ENCODE data around the gene PCMTD2.

PCMTD2 gene

DNA sequence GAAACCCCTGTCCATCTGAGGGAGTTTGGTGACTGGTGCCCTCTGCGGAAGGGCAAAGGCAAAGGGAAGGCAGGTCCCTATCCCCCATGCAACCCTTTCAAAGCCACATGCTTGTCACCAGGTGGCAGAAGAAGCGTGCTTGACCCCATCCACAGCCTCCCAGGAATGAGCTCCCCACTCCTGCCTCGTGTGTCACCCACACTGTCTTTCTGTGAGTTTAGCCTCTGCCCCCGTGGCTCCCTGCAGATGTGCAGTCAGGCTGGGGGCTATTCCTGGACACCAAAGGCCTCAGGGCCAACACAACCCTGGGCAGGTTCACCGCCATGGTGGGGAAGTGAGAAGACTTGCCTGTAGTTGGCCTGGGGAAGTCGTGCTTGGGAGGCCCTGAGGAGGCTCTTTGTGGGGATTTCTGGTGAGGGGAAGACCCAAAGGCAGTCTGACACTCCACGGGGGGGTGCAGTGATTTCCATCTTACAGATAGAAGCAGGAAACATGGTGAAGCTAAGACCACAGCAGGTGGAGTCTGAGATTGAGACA lies 16.6 kb upstream of the PCMTD2 start:
- DNase-seq (ENCODE audit: low read depth): no peak

DNA sequence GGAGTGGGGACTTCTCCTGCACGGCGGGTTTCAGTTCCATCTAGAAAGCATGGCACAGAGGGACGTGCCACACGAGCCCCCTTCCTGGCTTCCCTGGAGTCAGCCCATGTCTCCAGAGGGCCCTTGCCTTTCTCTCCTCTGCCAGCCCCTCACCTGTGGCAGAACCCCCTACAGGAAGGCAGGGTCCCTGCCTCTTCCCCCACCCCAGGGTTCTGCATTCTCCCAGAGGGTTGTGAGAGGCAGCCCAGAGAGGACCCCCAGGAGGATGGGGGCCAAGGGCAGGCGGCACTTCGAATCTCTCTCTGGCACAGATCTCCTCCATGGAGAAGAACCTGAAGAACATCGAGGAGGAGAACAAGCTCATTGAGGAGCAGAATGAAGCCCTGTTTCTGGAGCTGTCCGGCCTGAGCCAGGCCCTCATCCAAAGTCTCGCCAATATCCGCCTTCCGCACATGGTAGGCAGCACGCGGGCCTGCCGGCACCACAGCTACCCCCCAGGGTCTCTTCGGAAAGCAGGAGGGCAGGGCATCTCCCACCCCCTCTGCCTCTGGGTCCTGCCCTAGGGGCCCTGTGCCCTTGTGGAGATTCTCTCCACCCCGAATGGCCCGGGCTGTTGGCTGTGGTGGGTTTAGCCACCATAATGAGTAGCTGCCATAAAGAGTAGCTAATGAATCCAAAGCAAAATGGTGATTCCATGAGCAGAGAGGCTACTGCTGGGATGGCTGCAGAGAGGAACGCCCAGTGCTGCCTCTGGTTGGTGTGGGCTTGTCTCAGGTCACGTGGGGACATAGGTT lies 15.9 kb upstream of the PCMTD2 start:
- no peak for DNase-seq (ENCODE audit: low read depth)

DNA sequence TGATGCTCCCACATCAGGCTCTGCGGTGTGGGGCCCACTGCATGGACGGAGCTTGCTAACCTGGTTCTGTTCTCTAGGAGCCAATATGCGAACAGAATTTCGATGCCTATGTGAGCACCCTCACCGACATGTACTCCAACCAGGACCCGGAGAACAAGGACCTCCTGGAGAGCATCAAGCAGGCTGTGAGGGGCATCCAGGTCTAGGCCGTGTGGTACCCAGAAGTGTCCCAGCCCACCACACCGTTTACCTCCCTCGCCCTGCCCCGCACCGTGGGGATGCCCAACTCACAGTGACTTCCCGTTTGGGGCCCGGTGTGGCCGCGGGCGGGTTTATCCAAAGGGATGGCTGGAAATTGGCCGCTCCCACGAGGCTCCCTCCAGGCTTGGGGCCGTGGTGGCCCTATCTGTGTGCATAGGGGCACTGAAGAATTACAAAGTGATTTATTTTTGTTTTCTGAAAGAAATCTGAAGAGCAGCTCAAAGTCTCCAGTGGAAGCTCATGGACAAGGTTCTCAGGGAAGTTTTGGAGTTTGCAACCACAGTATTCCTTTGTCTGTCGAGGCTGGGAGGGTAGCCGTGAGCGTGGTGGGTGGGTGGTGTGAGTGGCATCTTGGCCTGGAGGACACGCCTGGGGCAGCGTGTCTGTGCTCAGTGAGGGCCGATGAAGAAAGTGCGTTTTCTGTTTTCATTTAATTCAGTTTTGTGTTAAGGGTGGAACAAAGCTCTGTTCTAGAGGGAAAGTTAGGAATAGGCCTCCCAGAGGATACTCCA lies 15.1 kb upstream of the PCMTD2 start:
- no peak for DNase-seq (ENCODE audit: low read depth)

DNA sequence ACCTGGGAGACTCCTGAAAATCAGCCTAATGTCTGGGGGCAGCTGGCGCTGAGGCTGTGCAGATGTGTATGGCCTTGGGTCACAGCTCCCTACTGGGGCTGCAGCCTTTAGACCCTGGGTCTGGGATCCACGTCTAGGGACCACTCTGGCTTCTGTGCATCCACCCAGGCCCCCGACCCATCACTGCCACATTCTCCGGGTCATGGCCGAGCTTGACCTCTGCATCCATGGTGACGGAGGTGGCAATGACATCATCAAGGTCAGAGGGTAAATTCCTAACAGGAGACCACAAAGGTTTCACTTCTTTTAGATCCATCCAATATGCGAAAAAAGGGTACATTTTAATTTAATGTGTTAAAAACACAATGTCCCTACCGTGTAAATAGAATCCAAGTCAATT lies 14.5 kb upstream of the PCMTD2 start:
- no peak for DNase-seq (ENCODE audit: low read depth)

DNA sequence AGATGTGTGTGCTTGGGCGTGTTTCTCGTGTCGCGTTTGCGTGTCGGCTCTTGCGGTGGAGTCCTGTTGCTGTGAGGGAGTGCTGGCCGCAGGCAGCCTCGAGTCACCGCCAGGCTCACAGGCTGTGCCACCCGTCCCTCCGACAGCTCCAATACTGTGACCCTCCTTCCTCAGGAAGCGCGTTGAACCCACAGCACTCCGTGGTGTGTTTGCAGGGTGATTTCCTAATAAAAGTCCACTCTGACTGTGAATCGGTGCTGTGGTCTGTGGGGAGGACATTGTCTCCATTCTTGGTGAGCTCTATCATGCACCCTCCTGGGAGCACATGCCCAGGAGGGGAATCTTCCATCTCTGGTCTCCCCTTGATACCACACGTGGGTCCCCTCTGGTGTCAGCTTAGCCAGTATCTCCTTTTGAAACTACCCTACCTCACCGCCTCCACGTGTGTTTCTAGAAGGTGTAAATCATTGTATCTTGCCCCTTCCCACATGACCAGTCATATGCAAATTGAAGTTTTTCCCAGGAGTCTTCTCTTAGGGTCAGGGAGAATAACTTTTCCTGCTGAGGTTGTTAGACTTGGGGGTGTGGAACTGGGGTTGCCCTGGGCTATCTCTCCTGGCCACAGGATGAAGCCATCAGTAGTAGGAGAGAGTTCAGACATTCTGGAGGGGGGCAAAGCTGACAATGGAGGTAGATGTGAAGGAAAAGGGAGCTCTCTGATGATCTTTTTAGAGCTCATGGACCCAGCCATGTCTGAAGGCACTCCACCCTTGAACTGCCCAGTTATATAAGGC lies 13.3 kb upstream of the PCMTD2 start:
- no peak for DNase-seq (ENCODE audit: low read depth)

DNA sequence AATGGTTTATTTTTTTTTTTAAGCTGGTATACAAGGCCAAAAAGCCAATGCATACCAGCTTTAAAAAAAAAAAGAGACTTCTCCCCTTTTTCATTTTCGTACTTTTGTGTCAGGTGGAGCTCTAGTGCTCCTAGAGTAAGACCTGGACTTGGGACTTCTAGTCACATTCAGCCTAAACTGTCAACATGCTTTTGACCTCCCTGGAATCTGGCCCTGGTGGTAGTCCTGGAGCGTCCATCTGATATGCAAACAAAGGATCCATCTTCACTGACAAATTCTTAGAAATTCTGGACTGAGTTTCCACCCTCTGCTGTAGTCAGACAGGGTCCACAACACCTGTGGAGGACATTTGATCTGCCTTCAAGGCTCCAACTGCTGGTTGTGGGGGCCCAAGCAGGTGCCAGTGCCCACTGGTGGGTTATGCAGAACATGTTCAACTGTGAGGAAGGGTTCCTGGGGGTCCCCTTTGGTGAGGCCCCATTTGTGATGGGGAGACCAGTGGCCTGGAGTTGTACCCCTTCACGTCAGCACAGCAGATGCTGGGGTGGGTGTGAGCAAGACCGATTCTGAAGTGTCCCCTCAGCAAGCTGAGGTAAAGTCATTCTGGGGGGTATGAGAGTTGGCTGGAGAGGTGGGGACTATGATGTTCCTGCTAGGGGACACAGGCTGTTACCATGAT lies 12.6 kb upstream of the PCMTD2 start:
- no peak for DNase-seq (ENCODE audit: low read depth)

DNA sequence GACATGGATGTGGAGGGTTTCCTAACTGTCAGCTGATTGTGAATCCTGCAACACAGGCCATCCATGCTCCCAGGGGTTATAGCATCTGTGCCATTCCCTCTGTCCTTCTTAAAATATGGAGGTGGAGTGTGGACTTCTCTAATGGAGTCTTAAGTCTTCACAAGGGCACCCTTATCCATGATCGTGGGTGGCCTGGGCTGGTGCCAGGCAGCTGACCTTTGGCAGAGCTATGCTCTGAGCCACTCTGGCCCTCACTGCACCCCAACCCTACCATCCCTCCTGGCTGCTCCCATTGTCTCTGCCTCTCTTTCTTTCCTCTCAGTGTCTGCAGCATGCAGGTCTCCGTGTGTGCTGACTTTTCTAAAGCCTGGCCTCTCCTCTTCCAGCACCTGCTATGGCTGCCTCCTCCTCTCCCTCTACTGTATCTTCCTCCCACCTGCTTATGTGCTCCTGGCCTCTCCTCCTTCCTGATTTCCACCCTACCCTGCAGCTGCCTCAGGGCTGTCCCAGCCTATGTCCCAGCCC lies 11.2 kb upstream of the PCMTD2 start:
- DNase-seq (ENCODE audit: low read depth): no peak

DNA sequence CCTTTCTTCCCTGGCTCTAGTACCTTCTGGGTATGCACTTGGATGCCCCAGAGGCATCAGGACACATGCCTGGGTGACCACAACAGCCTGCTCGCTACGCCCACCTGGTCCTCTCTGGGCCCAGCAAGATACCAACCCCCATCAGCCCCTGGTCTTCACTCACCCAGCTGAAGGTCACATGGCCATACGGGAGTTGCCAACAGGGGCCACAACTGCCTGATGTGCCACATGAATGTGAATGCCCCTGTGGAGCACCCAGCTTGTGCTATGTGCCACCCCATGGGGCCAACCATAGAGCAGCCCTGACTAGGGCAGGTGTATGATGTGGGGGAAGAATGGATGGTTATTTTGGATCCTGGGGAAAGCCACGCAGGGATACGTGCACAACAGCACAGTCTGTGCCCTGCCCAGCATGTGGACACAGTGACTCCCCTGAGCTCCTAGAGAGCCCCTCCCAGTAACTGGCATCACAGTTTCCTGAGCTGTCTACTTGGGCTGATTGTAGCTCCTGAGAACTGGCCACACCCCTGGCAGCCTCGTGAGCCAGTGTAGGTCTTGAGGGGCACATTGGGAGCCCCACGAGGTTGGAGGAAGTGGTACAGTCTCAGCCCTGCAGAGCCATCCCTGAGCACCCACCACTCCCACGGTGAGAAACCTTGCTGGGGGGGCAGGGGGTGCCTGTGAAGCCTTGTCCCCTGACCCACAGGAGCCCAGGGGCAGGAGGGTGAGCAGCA lies 10.5 kb upstream of the PCMTD2 start:
- no peak for DNase-seq (ENCODE audit: low read depth)

DNA sequence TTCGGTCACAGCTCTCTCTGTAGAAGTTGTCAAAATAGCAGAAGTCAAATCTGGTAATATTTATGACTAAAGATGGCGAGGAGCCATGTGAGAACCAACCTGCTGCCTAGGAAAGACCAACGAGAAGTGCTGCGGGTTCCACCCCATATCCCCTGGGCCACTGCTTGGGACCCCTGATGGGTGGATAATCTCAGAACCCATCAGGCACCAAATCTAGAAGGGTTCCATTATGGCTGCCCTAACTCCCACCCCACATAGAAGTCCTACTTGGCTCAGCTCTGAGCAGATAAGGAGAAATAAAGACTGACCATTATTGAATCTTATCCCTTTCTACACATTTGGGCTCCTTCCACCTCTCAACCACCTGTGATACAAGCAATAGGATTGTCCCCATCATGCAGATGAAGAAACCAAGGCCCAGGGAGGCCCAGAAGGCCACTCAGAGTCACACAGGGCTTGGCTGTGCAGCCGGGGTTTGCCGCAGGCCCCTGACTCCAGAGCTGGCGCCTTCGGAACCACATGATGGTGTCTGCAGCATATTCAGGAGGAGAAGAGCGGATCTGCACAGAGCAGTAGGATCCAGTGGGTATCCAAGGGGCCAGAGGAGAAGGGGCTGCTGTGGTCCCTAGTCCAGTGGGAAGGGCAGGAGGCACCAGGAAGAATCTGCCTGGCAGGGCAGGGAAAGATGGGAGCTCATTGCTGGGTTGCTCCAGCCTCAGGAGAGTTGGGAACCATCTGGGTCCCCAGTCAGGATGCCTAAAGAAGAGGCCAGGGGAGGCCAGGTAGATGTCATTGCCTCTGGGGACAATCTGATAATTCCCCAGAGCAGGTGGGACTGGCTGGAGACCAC lies 9.6 kb upstream of the PCMTD2 start:
- DNase-seq (ENCODE audit: low read depth): no peak

DNA sequence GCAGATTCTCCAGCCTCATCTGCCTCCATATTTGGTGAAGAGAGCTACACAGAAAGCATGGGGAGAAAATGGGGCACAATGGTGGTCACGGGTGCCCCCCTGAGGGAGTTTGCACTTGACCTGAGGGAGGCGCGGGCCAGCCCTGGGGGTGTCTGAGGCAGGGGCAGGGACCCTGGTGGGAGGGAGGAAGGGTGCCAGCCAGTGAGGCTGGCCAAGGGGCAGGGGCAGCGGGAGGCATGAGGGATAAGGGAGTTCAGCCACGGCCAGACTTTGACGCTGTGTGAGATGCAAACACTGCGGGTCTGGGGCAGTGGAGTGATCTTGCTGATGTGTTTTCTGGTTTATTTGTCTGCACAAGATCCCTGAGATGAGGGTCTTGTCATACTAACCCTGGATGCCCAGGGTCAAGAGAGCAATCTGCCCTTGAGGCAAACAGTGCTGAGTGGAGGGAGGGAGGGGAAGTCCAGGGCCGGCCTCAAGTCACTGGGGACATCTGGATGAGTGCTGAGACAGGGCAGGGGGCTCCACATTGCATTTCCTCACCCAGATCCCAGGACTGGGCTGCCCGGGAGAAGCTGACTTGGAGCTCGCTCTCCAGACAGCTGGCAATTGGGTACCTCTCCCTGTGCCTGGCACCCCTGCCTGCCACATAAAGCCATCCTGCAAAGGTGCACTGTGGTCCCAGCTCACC lies 8.8 kb upstream of the PCMTD2 start:
- no peak for DNase-seq (ENCODE audit: low read depth)

DNA sequence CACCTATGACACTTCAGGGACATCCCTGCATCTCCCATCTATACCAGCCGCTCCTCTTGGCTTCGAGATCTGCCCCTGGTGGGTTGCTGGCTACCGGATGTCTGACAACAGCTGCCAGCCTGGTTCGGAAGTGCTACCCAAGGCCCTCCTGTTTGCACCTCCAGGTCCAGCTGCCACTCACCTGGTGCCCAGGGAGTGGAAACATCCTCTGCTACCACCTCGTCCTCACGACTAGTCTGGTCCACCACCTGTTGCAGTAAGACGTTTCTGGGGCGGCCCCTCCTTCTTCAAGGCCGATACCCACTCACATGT lies 8.3 kb upstream of the PCMTD2 start:
- no peak for DNase-seq (ENCODE audit: low read depth)

DNA sequence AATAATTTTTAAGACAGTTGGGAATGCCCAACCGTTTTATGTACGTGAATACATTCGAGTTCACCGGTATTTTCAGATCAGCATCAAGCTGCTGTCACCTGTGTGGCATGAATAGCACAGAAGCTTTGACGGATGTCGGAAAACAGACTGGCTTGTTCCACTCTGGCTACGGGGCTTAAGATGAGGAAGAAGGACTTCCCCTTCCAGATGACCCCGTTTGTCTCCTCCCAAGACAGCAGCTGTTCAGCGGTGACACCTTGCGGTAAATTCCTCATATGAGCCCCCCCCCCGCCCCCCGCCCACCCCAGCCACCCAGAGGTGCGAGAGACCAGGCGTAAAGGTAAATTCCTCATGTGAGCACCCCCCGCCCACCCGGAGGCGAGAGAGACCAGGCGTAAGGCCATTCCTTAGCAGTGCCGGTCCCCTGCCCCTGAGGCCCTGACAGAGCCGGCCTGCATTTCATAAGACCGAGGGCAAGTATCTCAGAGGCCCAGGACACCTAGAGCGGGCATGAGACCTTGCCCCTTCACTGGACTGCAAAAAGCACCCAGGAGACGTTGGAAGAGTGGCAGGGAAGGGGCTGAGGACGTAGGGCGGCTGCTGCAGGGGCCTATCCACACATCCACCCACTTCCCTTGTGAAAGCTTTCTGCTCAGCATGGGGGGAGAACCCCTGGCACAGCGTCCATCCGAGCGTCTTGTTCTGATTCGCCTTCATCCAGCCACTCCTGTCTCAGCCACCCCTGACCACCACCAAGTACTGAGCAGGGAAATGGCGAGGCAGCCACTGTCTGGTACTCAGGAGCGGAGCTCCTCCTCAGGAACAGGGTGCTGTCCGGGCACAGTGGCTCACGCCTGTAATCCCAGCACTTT lies 7.3 kb upstream of the PCMTD2 start:
- DNase-seq (ENCODE audit: low read depth): no peak

DNA sequence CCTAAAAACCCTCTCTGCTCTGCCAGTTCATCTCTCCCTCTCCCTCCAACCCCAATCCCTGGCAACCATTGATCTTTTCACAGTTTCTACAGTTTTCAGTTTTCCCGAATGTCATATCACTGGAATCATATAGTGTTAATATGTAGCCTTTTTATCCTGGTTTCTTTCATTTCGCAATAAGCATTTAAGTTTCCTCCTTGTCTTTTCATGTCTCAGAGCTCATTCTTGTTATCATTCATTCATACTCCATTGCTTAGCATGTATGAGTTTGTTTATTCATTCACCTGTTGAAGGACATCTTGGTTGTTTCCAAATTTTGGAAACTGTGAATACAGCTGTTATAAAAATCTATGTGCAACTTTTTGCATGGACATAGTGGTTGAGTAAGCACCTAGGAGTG lies 5.5 kb upstream of the PCMTD2 start:
- DNase-seq (ENCODE audit: low read depth): no peak

DNA sequence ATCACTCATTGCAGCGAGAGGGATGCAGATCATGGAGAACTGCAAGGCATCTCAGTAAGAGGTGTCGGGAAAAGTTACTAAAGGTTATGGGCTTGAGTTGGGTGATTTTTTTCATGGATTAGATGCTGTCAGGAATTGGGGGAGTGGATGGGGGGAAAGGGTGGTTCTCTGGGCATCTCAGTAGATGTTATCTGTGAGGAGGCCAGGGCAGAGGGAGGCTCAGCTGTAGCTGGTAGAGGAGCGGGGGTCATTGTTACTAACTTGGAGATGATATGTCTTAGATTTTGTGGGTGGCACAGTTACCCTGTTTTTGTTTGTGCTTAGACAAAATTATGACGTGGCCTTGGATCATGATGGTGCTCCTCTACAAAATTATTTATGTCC lies 2.6 kb upstream of the PCMTD2 start:
- no peak for DNase-seq (ENCODE audit: low read depth)

DNA sequence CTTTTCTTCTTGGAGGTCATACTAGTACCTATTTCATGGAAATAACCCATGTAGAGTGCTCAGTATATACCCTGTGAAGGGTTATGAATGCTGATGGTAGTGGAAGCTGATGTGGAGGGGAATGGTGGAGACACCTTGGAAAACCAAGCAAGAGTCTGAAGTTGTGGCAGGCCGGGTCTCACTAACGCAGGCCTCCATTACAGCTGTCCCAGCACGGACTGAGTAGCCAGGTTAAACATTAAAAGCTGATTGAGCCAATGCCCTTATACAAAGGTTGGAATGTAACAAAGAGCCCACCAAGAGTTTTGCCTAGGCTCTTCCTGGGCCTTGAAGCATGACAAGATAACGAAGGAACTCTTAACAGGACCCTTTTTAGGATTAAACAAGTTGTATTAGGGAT lies 2.1 kb upstream of the PCMTD2 start:
- no peak for DNase-seq (ENCODE audit: low read depth)

DNA sequence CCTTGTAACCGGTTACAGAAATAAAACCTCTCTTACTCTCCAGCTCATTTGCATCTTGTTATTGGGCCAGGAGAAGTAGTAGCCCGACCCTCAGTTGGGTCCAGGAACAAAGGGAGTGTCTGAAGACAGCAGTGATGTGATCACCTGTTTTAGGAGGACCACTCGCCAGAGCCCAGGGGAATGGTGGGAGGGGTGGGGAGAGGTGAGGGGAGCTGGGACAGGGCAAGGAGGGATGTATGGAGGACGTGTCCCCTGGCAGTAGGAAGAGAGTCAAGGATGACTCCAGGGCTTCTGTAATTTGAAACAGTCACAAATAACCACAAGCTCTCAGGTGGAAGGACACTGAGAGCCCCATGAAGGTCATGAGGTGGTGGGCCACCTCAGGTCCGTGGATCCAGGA lies 1.4 kb upstream of the PCMTD2 start:
- no peak for DNase-seq (ENCODE audit: low read depth)

DNA sequence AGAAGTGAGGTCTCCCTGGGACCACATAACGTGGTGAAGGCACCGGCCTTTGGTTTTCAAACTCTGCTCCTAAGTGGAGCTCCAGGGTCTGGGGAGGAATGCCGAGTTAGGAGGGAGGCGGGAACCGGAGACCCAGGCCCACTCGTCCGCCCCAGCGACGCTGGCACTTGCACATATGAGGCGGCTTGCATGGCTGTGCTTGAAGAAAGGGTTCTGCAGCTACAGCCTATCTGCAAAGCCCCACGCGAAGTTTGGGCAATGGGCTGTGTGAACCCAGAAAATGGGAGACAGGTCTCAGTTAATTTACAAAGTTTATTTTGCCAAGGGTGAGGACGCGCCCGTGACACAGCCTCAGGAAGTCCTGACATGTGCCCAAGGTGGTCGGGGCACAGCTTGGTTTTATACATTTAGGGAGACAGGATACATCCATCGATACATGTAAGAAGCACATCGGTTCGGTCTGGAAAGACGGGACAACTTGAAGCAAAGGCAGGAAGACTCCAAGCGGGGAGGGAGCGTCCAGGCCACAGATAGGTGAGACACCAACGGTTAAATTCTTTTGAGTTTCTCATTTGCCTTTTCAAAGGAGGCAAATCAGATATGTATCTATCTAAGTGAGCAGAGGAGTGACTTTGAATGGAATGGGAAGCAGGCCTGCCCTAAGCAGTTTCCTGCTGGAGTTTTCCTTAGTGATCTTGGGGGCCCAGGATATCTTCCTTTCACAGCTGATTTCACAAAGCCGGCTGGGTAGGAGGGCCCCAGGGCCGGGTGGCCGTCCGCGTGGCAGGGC lies 782 bp upstream of the PCMTD2 start:
- no peak for DNase-seq (ENCODE audit: low read depth)
